OCI-LY7 (cell line): ENCODE measurements around the gene GGT6. TPM values are rescaled to one million over a fixed set of nuclear protein-coding genes. Genes with fewer than 3 reads are reported as not detected.

Source experiments
- BruUV-seq: library from RNA; stranded (reverse); fragments of 400-500 nt; replicated peaks from 2 replicates; lab custom pipeline; 2021; lab: Mats Ljungman, UMichigan
- CTCF ChIA-PET: fragments of 300-600 bp; sonication (Branson Sonifier 250); formaldehyde crosslinking; loops from one replicate; lab custom pipeline; 2022; ENCODE audit warnings: antibody characterized with exemption; ENCODE audit not compliant: unreplicated experiment; lab: Charles Lee
- POLR2A ChIA-PET: fragments of 300-600 bp; sonication (Branson Sonifier 250); formaldehyde crosslinking; loops from one replicate; lab custom pipeline; 2022; ENCODE audit warnings: antibody characterized with exemption; lab: Charles Lee
- DNase-seq: peaks from one replicate; pipeline ENCODE4 v3.0.0-alpha.2; 2015; ENCODE audit warnings: low spot score
- H2AFZ ChIP-seq: fragments of 200-600 bp; sonication (generic), shearing (Covaris generic); 2 replicates; pipeline ENCODE4 v1.6.1; 2014; ENCODE audit warnings: mild to moderate bottlenecking, antibody characterized with exemption, low read length, moderate library complexity
- H3K27ac ChIP-seq: fragments of 200-600 bp; sonication (generic); 2 replicates; pipeline ENCODE4 v1.5.1; 2014; ENCODE audit warnings: mixed run types, low read depth, mild to moderate bottlenecking, moderate library complexity, low read length, inconsistent platforms; ENCODE audit not compliant: poor library complexity, severe bottlenecking
- H3K36me3 ChIP-seq: fragments of 200-600 bp; sonication (generic); 2 replicates; pipeline ENCODE4 v1.6.1; 2014; ENCODE audit warnings: mild to moderate bottlenecking, antibody characterized with exemption, low read length, moderate library complexity, mixed read lengths; ENCODE audit not compliant: insufficient read depth
- H3K4me1 ChIP-seq: fragments of 200-600 bp; sonication (generic); 2 replicates; pipeline ENCODE4 v1.5.1; 2014; ENCODE audit warnings: mild to moderate bottlenecking, low read length; ENCODE audit not compliant: insufficient read depth, poor library complexity, severe bottlenecking
- H3K4me2 ChIP-seq: fragments of 200-600 bp; sonication (generic); 2 replicates; pipeline ENCODE4 v1.6.1; 2014; ENCODE audit warnings: mild to moderate bottlenecking, low read length
- H3K4me3 ChIP-seq: fragments of 200-600 bp; sonication (generic); 2 replicates; pipeline ENCODE4 v1.5.1; 2014; ENCODE audit warnings: mild to moderate bottlenecking, low read depth, low read length; ENCODE audit not compliant: poor library complexity, severe bottlenecking
- H3K79me2 ChIP-seq: fragments of 200-600 bp; sonication (generic); 2 replicates; pipeline ENCODE4 v1.6.1; 2016; ENCODE audit warnings: low read depth, mild to moderate bottlenecking, low read length, moderate library complexity, mixed read lengths; ENCODE audit not compliant: insufficient read depth
- H3K9me2 ChIP-seq: fragments of 200-600 bp; sonication (generic); 2 replicates; pipeline ENCODE4 v1.6.1; 2016; ENCODE audit warnings: mild to moderate bottlenecking, low read length, mixed read lengths; ENCODE audit not compliant: insufficient read depth
- H3K9me3 ChIP-seq: fragments of 200-600 bp; sonication (generic); 2 replicates; pipeline ENCODE4 v1.6.1; 2014; ENCODE audit warnings: mild to moderate bottlenecking, mixed run types, low read length, mixed read lengths
- H4K20me1 ChIP-seq: fragments of 200-600 bp; sonication (generic); 2 replicates; pipeline ENCODE4 v1.6.1; 2014; ENCODE audit warnings: mild to moderate bottlenecking, antibody characterized with exemption, low read length, moderate library complexity, mixed read lengths; ENCODE audit not compliant: insufficient read depth
- CTCF ChIP-seq: fragments of 200-600 bp; sonication (generic); conservative IDR thresholded peaks from 2 replicates; pipeline ENCODE4 v1.5.1; 2014; ENCODE audit warnings: mild to moderate bottlenecking, antibody characterized with exemption, low read length, moderate library complexity, mixed read lengths
- EZH2phosphoT487 ChIP-seq: fragments of 200-600 bp; sonication (generic); IDR thresholded peaks from 2 replicates; pipeline ENCODE4 v1.6.1; 2018; ENCODE audit warnings: low read depth, borderline replicate concordance, mild to moderate bottlenecking, mixed run types, antibody characterized with exemption, low read length, moderate library complexity, mixed read lengths
- intact Hi-C: fragments of 100-400 bp; cut with micrococcal nuclease; formaldehyde crosslinking; loops from one replicate; pipeline ENCODE4 v1.10.0; 2022; ENCODE audit not compliant: unreplicated experiment
- total RNA-seq, 2 experiments: library from RNA; depleted of rRNA in 1 of 2; stranded (reverse); fragments of >200 nt in 1 of 2; shearing (Covaris generic) in 1 of 2; gene quantifications; 2 replicates each; pipeline ENCODE4 v1.2.3, GENCODE V29; 2014 to 2022

Gene GGT6
- total RNA-seq, 2 experiments from 2014 or later = not detected

- intact Hi-C loops = no loop called here
- no peak overlapping the region for H3K4me2 ChIP-seq
- no peaks in the 10 kb centered on the region for H3K79me2 ChIP-seq
- peaks cover 43% of the 10 kb centered on the region for H3K36me3 ChIP-seq
- TF ChIP-seq EZH2phosphoT487 = no peak
- no peak for TF ChIP-seq CTCF
- CTCF ChIA-PET = interaction anchor here (1.3 kb wide), 1 partner anchor 12 kb away, joined by 6 read pairs; no protein-coding TSS in a partner anchor
- H3K4me3 ChIP-seq = no peak overlapping the region
- no peak for DNase-seq
- H3K9me2 ChIP-seq = no peaks in the 10 kb centered on the region
- peaks cover 7% of the 10 kb centered on the region for H3K4me1 ChIP-seq
- H4K20me1 ChIP-seq = no peaks in the 10 kb centered on the region
- no peak overlapping the region for H2AFZ ChIP-seq
- H3K27ac ChIP-seq = no peak overlapping the region
- POLR2A ChIA-PET = no interaction called here
- BruUV-seq = no TSS peak
- H3K9me3 ChIP-seq = no peaks in the 10 kb centered on the region
These were observed 24.6 kb downstream of the GGT6 start for GRCh38 chr17:4535667-4536258.

- Histone ChIP-seq H3K9me2 (no peaks in the 10 kb centered on the region), H4K20me1 (no peaks in the 10 kb centered on the region), H3K36me3 (peaks cover 36% of the 10 kb centered on the region), H2AFZ (no peak overlapping the region), H3K4me3 (no peak overlapping the region), H3K9me3 (no peaks in the 10 kb centered on the region), H3K4me2 (no peak overlapping the region), H3K27ac (no peak overlapping the region), H3K4me1 (peaks cover 7% of the 10 kb centered on the region), H3K79me2 (no peaks in the 10 kb centered on the region)
- ChIA-PET POLR2A (no interaction called here), CTCF (interaction anchor here (1.3 kb wide), 1 partner anchor 12 kb away, joined by 6 read pairs; no protein-coding TSS in a partner anchor)
- no peak for DNase-seq
- intact Hi-C loops = no loop called here
- TF ChIP-seq EZH2phosphoT487 (no peak), CTCF (no peak)
- no TSS peak for BruUV-seq
These were observed 25.3 kb downstream of the GGT6 start for GRCh38 chr17:4534928-4535666.

- POLR2A ChIA-PET = no interaction called here
These were observed 25.9 kb downstream of the GGT6 start for GRCh38 chr17:4534515-4534914.

More at GRCh38 chr17:4534515-4534914, 25.9 kb downstream of the GGT6 start:
- CTCF ChIA-PET = interaction anchor here (1.3 kb wide), 1 partner anchor 11 kb away, joined by 6 read pairs; no protein-coding TSS in a partner anchor
- Histone ChIP-seq H3K79me2 (no peaks in the 10 kb centered on the region), H2AFZ (no peak overlapping the region), H3K4me1 (peaks cover 7% of the 10 kb centered on the region), H4K20me1 (no peaks in the 10 kb centered on the region), H3K4me3 (no peak overlapping the region), H3K36me3 (peaks cover 30% of the 10 kb centered on the region), H3K4me2 (no peak overlapping the region), H3K9me3 (no peaks in the 10 kb centered on the region), H3K9me2 (no peaks in the 10 kb centered on the region), H3K27ac (no peak overlapping the region)
- no peak for DNase-seq
- TF ChIP-seq EZH2phosphoT487 (no peak), CTCF (no peak)
- no TSS peak for BruUV-seq
- intact Hi-C loops = no loop called here
